Activated naive CD8-positive, alpha-beta T cell treated with anti-CD3 and anti-CD28 coated beads for 36 hours (primary cell): ENCODE measurements around the gene PDE6B. TPM values are rescaled to one million over a fixed set of nuclear protein-coding genes. Genes with fewer than 3 reads are reported as not detected.
"Not testable (repeated sequence)": the region's sequence is repeated elsewhere in the genome, so short reads cannot be mapped to it uniquely, and the experiment has no call there.

Experiments used
- DNase-seq: peaks from one replicate; pipeline ENCODE4 v3.0.0; 2021
- H3K27ac Mint-ChIP-seq: one replicate; pipeline ENCODE4 v1.8.0; 2022; ENCODE audit warnings: mild to moderate bottlenecking, moderate library complexity, mixed read lengths
- H3K27me3 Mint-ChIP-seq: one replicate; pipeline ENCODE4 v1.8.0; 2022; ENCODE audit warnings: mild to moderate bottlenecking, mixed read lengths
- H3K36me3 Mint-ChIP-seq: one replicate; pipeline ENCODE4 v1.8.0; 2021; ENCODE audit warnings: mild to moderate bottlenecking, mixed read lengths
- H3K4me1 Mint-ChIP-seq: one replicate; pipeline ENCODE4 v1.8.0; 2021; ENCODE audit warnings: mixed read lengths
- H3K4me3 Mint-ChIP-seq: one replicate; pipeline ENCODE4 v1.8.0; 2022; ENCODE audit warnings: mild to moderate bottlenecking, moderate library complexity, mixed read lengths
- H3K9me3 Mint-ChIP-seq: one replicate; pipeline ENCODE4 v1.8.0; 2022; ENCODE audit warnings: mixed read lengths
- total RNA-seq, 2 experiments: library from RNA; stranded (reverse); gene quantifications; one replicate each; pipeline ENCODE4 v1.2.3, GENCODE V29; 2021

PDE6B gene
- total RNA-seq, 2 experiments from 2014 or later = 12.6 to 13.9 TPM

GRCh38 chr4:635066-635835 is 9.9 kb downstream of the PDE6B start:
- not testable (repeated sequence) for H3K27ac Mint-ChIP-seq, DNase-seq, H3K9me3 Mint-ChIP-seq, H3K4me3 Mint-ChIP-seq, H3K36me3 Mint-ChIP-seq, H3K4me1 Mint-ChIP-seq
- H3K27me3 Mint-ChIP-seq = peaks cover 12% of the 10 kb centered on the region

GRCh38 chr4:635851-636627 is 10.7 kb downstream of the PDE6B start:
- Mint-ChIP-seq H3K27ac (no peak overlapping the region), H3K27me3 (peaks cover 12% of the 10 kb centered on the region), H3K36me3 (no peaks in the 10 kb centered on the region), H3K9me3 (peaks cover 2% of the 10 kb centered on the region), H3K4me1 (no peaks in the 10 kb centered on the region), H3K4me3 (no peak overlapping the region)
- DNase-seq = no peak

GRCh38 chr4:636628-637159 is 11.3 kb downstream of the PDE6B start:
- H3K9me3 Mint-ChIP-seq = peaks cover 2% of the 10 kb centered on the region
- H3K4me3 Mint-ChIP-seq = no peak overlapping the region
- DNase-seq = no peak
- peaks cover 17% of the 10 kb centered on the region for H3K27me3 Mint-ChIP-seq
- no peaks in the 10 kb centered on the region for H3K4me1 Mint-ChIP-seq
- no peak overlapping the region for H3K27ac Mint-ChIP-seq
- H3K36me3 Mint-ChIP-seq = no peaks in the 10 kb centered on the region

DNA sequence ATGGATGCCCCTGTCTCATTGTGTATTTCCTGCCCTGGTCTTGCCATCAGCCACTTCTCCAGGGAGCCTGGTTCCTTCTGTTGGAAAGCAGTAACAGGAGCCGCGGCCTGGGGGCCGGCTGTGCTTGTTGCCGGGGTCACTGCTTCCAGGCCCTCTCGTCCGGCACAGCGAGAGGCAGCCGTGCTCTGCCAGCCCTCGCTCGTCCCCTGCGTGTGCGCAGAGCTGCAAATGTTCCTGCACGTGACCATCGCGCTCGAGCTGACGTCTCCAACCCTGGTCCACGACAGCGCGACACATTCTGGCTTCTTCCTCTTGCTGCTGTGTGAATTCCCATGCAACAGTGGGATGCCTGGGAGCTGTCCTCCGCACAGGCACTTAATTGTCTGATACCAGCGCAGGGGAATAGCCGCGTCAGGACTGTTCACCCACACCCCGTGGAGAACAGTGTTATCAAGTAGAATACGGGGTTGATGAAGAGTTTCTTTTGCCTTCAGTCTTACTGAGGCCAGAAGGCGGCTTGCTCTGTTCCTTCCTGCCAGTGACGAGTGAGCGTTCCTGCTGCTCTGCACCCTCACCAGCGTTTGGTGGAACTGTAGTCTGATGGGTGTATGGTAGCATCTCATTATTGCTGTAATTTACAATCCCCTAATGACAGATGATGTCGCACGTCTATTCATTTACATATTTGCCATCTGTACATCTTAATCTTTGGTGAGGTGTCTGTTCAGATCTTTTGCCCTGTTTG is 12.3 kb downstream of the PDE6B start:
- Mint-ChIP-seq H3K27ac (no peak overlapping the region), H3K36me3 (no peaks in the 10 kb centered on the region), H3K4me3 (no peak overlapping the region), H3K27me3 (peaks cover 17% of the 10 kb centered on the region), H3K4me1 (no peaks in the 10 kb centered on the region), H3K9me3 (peaks cover 3% of the 10 kb centered on the region)
- no peak for DNase-seq

DNA sequence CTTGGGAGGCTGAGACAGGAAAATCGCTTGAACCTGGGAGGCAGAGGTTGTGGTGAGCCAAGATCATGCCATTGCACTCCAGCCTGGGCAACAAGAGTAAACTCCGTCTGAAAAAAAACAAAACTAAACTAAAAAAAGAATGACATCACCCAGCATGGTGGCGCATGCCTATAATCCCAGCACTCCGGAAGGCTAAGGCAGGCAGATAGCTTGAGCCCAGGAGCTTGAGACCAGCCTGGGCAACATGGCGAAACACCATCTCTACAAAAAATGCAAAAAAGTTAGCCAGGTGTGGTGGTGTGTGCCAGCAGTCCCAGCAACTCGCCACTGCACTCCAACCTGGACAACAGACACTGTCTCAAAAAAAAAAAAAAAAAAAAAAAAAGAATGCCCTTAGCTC is 17.0 kb downstream of the PDE6B start:
- H3K4me3 Mint-ChIP-seq, DNase-seq, H3K27ac Mint-ChIP-seq, H3K9me3 Mint-ChIP-seq, H3K4me1 Mint-ChIP-seq, H3K36me3 Mint-ChIP-seq: not testable (repeated sequence)
- H3K27me3 Mint-ChIP-seq = peaks cover 38% of the 10 kb centered on the region

DNA sequence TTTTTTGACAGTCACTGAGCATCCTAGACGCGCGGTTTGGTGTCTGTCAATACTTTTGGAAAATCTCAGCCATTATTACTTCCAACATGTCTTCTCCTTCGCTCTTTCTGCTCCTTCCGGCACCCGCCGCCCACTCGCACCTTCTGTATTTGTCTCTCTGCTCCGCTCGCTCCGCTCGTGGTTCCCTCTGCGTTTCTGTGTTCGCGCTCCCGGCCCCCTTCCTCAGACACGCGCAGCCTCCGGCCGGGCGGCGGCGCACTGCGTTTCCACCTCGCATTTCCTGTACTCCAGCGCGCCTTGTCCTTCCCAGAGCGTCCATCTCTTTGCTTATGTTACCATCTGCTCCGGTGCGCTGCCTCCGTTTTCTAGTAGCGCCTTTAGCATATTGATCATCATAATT is 21.1 kb downstream of the PDE6B start:
- no peak for DNase-seq
- peaks cover 35% of the 10 kb centered on the region for H3K27me3 Mint-ChIP-seq
- H3K4me1 Mint-ChIP-seq = peaks cover 2% of the 10 kb centered on the region
- H3K27ac Mint-ChIP-seq = peak overlapping the region; percentile 23
- H3K4me3 Mint-ChIP-seq = peak overlapping the region; percentile 63
- H3K9me3 Mint-ChIP-seq = peaks cover 3% of the 10 kb centered on the region
- H3K36me3 Mint-ChIP-seq = no peaks in the 10 kb centered on the region

DNA sequence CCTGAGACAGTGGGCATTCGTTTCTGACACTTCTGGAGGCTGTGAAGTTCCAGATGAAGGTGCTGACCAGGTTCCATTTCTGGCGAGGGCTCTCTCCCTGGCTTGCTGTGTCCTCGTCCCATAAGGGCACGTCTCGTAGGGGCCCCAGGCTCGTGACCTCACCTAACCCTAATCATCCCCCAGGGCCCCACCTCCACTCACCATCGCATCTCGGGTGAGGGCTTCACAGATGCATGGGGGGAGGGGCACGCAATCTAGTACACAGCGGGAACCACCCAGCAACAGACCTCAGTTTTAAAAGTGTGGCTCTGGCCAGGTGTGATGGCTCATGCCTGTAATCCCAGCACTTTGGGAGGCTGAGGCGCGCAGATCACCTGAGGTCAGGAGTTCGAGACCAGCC is 22.1 kb downstream of the PDE6B start:
- no peak overlapping the region for H3K27ac Mint-ChIP-seq
- no peak overlapping the region for H3K4me3 Mint-ChIP-seq
- H3K27me3 Mint-ChIP-seq = peaks cover 40% of the 10 kb centered on the region

DNA sequence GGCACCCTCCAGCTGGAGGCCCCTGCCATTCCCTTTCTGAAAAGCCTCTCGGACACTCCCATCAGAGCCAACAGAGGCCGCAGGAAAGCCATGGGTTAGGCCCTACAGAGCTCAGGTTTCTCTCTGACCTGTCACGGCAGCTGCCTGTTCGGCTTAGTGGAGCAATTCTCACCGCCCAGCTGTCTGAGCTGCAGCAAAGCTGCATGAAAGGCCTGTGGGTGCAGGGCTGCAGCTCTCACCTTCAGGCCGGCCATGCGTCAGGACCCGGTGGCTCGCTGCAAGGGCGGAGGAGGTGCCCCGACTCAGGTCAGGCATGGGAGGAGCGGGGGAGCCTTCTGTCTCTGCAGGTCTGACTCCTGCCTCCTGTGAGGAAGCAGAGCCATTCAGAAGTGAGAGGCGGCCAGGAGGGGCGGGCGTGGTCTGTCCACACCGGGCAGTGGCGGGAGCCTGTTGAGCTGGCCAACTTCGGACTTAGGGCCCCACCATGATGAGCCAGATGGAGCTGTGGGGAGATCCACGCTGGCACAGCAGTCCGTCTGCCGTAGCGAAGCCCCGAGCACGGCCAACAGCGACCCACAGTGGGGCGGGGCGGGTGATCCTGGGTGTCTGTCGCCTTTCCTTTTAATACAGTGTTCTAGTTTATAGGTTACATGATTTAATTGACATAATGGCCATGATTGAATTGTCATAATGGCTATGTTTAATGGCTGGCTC is 23.4 kb downstream of the PDE6B start:
- Mint-ChIP-seq H3K27me3 (peaks cover 36% of the 10 kb centered on the region), H3K36me3 (no peaks in the 10 kb centered on the region), H3K9me3 (no peaks in the 10 kb centered on the region), H3K4me3 (no peak overlapping the region), H3K27ac (no peak overlapping the region), H3K4me1 (peaks cover 2% of the 10 kb centered on the region)
- no peak for DNase-seq

More for the DNA sequence above, 22.1 kb downstream of the PDE6B start:
- Mint-ChIP-seq H3K36me3 (no peaks in the 10 kb centered on the region), H3K4me1 (peaks cover 2% of the 10 kb centered on the region), H3K9me3 (no peaks in the 10 kb centered on the region)
- no peak for DNase-seq

DNA sequence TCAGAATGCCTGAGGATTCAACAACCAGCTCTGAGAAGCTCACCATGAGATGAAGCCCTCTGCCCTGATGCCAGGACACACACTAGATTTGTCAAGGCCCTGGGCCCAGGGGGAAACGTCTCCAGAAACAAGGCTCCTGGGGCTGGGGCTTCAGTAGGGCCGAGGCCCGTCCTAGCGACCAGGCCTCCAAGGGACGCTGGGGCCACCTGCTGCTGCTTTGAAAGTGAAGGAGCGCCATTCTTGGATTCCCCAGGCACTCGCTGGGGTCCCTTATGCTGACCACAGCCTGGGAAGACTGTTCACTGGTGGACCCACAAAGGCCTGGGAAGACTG is 23.9 kb downstream of the PDE6B start:
- DNase-seq = no peak
- H3K27me3 Mint-ChIP-seq = peaks cover 36% of the 10 kb centered on the region
- H3K27ac Mint-ChIP-seq = no peak overlapping the region
- H3K36me3 Mint-ChIP-seq = no peaks in the 10 kb centered on the region
- H3K4me3 Mint-ChIP-seq = no peak overlapping the region
- peaks cover 2% of the 10 kb centered on the region for H3K4me1 Mint-ChIP-seq
- no peaks in the 10 kb centered on the region for H3K9me3 Mint-ChIP-seq

- Mint-ChIP-seq H3K36me3 (no peaks in the 10 kb centered on the region), H3K4me3 (no peak overlapping the region), H3K9me3 (no peaks in the 10 kb centered on the region), H3K4me1 (peaks cover 2% of the 10 kb centered on the region), H3K27me3 (peaks cover 35% of the 10 kb centered on the region), H3K27ac (no peak overlapping the region)
- no peak for DNase-seq
Measured at GRCh38 chr4:649751-650310, 24.5 kb downstream of the PDE6B start.

- H3K27me3 Mint-ChIP-seq = peaks cover 32% of the 10 kb centered on the region
- no peaks in the 10 kb centered on the region for H3K36me3 Mint-ChIP-seq
- H3K9me3 Mint-ChIP-seq = no peaks in the 10 kb centered on the region
- peaks cover 2% of the 10 kb centered on the region for H3K4me1 Mint-ChIP-seq
- DNase-seq = no peak
- H3K27ac Mint-ChIP-seq = no peak overlapping the region
- no peak overlapping the region for H3K4me3 Mint-ChIP-seq
Measured at GRCh38 chr4:650461-650860, 25.1 kb downstream of the PDE6B start.

DNA sequence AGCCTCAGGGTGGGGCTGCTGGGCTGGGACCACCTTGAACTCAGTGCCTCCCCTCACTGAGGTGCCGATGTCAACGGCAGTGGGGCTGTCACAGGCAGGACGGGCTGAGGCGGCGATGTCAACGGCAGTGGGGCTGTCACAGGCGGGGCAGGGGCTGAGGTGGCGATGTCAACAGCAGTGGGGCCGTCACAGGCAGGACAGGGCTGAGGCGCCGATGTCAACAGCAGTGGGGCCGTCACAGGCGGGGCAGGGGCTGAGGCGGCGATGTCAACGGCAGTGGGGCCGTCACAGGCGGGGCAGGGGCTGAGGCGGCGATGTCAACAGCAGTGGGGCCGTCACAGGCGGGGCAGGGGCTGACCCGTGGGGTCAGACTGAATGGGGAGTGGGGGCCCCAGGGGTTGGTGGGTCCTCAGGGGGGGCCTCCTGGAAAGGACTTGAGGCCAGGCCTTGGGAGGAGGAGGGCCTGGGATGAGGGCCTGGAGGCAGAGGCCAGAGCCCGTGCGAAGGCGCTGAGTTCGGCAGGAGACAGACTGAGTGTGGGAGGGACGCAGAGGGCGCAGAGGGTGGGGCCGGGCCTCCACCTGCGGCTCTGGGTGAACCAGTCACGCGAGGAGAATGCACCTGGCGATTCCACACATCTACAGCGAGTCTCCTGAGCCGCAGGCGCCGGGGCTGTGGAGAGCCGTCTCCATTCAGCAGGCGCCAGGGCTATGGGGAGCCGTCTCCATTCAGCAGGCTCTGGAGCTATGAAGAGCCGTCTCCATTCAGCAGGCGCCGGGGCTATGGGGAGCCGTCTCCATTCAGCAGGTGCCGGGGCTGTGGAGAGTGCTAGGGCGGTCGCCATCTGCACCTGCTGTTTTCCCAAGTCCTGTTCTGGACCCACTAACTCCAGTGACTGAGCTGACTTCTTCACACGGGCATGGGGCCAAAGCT is 25.8 kb downstream of the PDE6B start:
- Mint-ChIP-seq H3K4me3 (no peak overlapping the region), H3K27ac (no peak overlapping the region), H3K27me3 (peaks cover 28% of the 10 kb centered on the region), H3K9me3 (no peaks in the 10 kb centered on the region), H3K4me1 (no peaks in the 10 kb centered on the region), H3K36me3 (no peaks in the 10 kb centered on the region)
- DNase-seq = no peak

DNA sequence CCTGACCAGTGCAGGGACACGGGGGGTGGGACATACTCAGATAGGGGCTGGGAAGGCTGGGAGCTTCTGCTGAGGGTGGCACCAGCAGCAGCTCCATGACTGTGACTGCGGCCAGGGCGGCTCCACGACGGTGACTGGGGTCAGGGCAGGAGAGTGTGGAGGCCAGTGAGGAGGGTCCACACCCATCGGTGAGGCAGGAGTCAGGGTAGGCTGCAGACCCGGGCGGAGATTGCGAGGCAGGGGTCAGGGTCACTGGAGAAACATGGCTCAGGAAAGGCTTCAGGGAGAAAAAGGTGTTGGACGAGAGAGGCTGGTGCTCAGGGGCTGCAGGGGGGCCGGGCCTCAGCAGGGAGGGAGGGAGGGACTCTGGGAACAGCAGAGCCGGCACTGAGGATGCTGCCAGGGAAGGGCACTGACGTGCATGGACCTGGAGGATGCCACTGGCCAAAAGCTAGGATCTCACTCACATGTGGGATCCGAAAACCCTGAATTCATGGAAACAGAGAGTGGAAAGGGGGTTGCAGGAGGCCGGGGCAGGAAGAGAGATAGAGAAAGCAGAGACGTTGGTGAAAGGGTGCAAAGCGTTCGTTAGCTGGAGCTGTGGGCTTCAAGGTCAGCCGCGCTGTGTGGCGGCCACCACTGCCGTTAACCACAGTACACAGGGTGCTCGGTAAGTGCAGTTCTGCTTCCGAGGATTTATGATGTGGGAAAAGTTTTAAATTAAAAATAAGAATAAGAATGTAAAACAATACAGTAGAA is 26.7 kb downstream of the PDE6B start:
- H3K9me3 Mint-ChIP-seq = no peaks in the 10 kb centered on the region

More for the DNA sequence above, 26.7 kb downstream of the PDE6B start:
- H3K27me3 Mint-ChIP-seq = peaks cover 20% of the 10 kb centered on the region
- H3K36me3 Mint-ChIP-seq = no peaks in the 10 kb centered on the region
- H3K27ac Mint-ChIP-seq = no peak overlapping the region
- DNase-seq = no peak
- no peak overlapping the region for H3K4me3 Mint-ChIP-seq
- no peaks in the 10 kb centered on the region for H3K4me1 Mint-ChIP-seq
